K562 (cell line): Measurements from ENCODE around the gene SGMS1. TPM values are rescaled to one million over a fixed set of nuclear protein-coding genes. Genes with fewer than 3 reads are reported as not detected.

Experiments used
- ARHGAP35 ChIP-seq: fragments of 450-650 bp; IDR thresholded peaks from 2 replicates; pipeline ENCODE4 v1.6.1; 2018; ENCODE audit not compliant: partially characterized antibody
- ARID3B ChIP-seq: fragments of 250-450 bp; sonication (Bioruptor Pico); IDR thresholded peaks from 2 replicates; pipeline ENCODE4 v1.4.0; 2020; ENCODE audit warnings: borderline replicate concordance
- BACH1 ChIP-seq: fragments of 200-800 bp; sonication (Bioruptor generic); IDR thresholded peaks from 2 replicates; pipeline ENCODE4 v1.6.1; 2016; ENCODE audit warnings: missing genetic modification characterization, missing compliant biosample characterization
- NONO ChIP-seq, 2 experiments: fragments of 200-400 bp in 1 of 2; fragments of 450-650 bp in 1 of 2; formaldehyde crosslinking in 1 of 2; IDR thresholded peaks; 2 replicates each; pipeline ENCODE4 v1.6.1; 2017; ENCODE audit warnings: low read depth in 2 of 2, mild to moderate bottlenecking in 2 of 2, moderate library complexity in 2 of 2, low read length in 1 of 2
- RBM14 ChIP-seq: fragments of 200-400 bp; formaldehyde crosslinking; IDR thresholded peaks from 2 replicates; pipeline ENCODE4 v1.6.1; 2018; ENCODE audit warnings: low read depth, mild to moderate bottlenecking, low read length, moderate library complexity, borderline replicate concordance; ENCODE audit not compliant: insufficient read depth
- YY1 ChIP-seq, 3 experiments: IDR thresholded peaks; 2 replicates each; pipeline ENCODE4 v1.6.1; 2011; ENCODE audit warnings: low read length in 2 of 3, mild to moderate bottlenecking in 2 of 3, moderate library complexity in 2 of 3, borderline replicate concordance in 1 of 3, control low read depth in 1 of 3, low read depth in 1 of 3; ENCODE audit not compliant: insufficient read depth in 3 of 3, insufficient replicate concordance in 2 of 3, control insufficient read depth in 1 of 3, insufficient read length in 1 of 3; ENCODE audit errors: extremely low read depth in 1 of 3
- ZNF830 ChIP-seq: fragments of 250-450 bp; sonication (Bioruptor Pico); IDR thresholded peaks from 2 replicates; pipeline ENCODE4 v1.5.0; 2021; ENCODE audit warnings: mild to moderate bottlenecking
- polyA plus RNA-seq, 8 experiments: library from polyadenylated mRNA; depleted of rRNA in 4 of 8; stranded (reverse) in 5 of 8; unstranded in 3 of 8; fragments of >200 nt; fragmentation: Nextera tagmentation in 2 of 8; fragmentation: Illumina TruSeq in 1 of 8; extraction: Ambion mirVana in 2 of 8; extraction: Trizol in 1 of 8; gene quantifications; 2 replicates each; pipeline versions ENCODE4 v1.2.1 to v1.2.3, GENCODE V29; 2011 to 2014; ENCODE audit warnings: inconsistent platforms in 1 of 8, missing spikeins in 1 of 8
- total RNA-seq, 7 experiments: library from RNA; depleted of rRNA in 6 of 7; stranded (reverse); fragments of >200 nt in 6 of 7; fragmentation: Illumina TruSeq in 2 of 7; extraction: Trizol in 2 of 7; gene quantifications; 2 replicates each; pipeline versions ENCODE4 v1.2.1 to v1.2.3, GENCODE V29; 2011 to 2021; ENCODE audit warnings: low replicate concordance in 1 of 7

The SGMS1 gene
- total and polyA plus RNA-seq, 9 of the 15 experiments (the other 6 are each of a cell fraction or from before 2014, with no cell fraction given): 22.6 to 232 (median 82.2) TPM

GRCh38 chr10:50419091-50419490 is 204.7 kb downstream of the SGMS1 start (continued):
- TF ChIP-seq NONO (IDR thresholded peaks at IDR 0.05; ENCODE audit: low read depth in 2 of 2, low read length in 1 of 2) (no peak), BACH1 (tag) (no peak), RBM14 (no peak), ZNF830 (CRISPR knock-in tag) (no peak), YY1 (IDR thresholded peaks at IDR 0.05; ENCODE audit: borderline replicate concordance in 1 of 3, control insufficient read depth in 1 of 3, extremely low read depth in 1 of 3, insufficient read depth in 3 of 3, insufficient read length in 1 of 3, insufficient replicate concordance in 2 of 3, low read depth in 1 of 3, low read length in 2 of 3) (no peak), ARHGAP35 (no peak), ARID3B (CRISPR knock-in tag) (no peak)
